Mucosa of descending colon (tissue), 3 donors: ENCODE measurements around the gene SERPINA3. TPM values are rescaled to one million over a fixed set of nuclear protein-coding genes. Genes with fewer than 3 reads are reported as not detected.
A peak's percentile ranks its signal among the peaks of the same experiment; 100 is the strongest.
"Not testable (repeated sequence)": the region's sequence is repeated elsewhere in the genome, so short reads cannot be mapped to it uniquely, and the experiment has no call there.

ENCODE experiments used
- ATAC-seq: fragments of 200-7000 bp; cut with Tn5 transposase; one replicate; pipeline ENCODE4 v1.9.1; 2020; ENCODE audit warnings: mild to moderate bottlenecking, moderate library complexity
- DNase-seq, 3 donors: peaks; one replicate each; pipeline ENCODE4 v3.0.0-alpha.2; 2020
- H3K36me3 ChIP-seq: fragments of 200-600 bp; one replicate; pipeline ENCODE4 v1.8.0; 2021; ENCODE audit warnings: low read depth, mild to moderate bottlenecking
- H3K4me1 ChIP-seq: fragments of 200-600 bp; one replicate; pipeline ENCODE4 v1.8.0; 2021; ENCODE audit warnings: low read depth, mild to moderate bottlenecking
- H3K4me3 ChIP-seq: fragments of 200-600 bp; one replicate; pipeline ENCODE4 v1.8.0; 2021; ENCODE audit warnings: mild to moderate bottlenecking
- H3K9me3 ChIP-seq: fragments of 200-600 bp; one replicate; pipeline ENCODE4 v1.8.0; 2021; ENCODE audit warnings: mild to moderate bottlenecking
- CTCF ChIP-seq: fragments of 200-600 bp; IDR thresholded peaks from one replicate; pipeline ENCODE4 v1.8.0; 2022; ENCODE audit warnings: antibody characterized with exemption, mild to moderate bottlenecking
- intact Hi-C, 2 donors: fragments of 100-400 bp; cut with DNase I in 1 of 2; cut with micrococcal nuclease in 1 of 2; formaldehyde crosslinking; loops; one replicate each; pipeline versions ENCODE4 v1.11.0 to v1.11.1; 2022; cut with DNase I, micrococcal nuclease
- total RNA-seq, 3 donors: library from RNA; stranded (reverse); fragmentation: NEBNext Ultra II Directional in 2 of 3; extraction: Animal tissue kit (Norgen Biotek cat#: 25700) in 2 of 3; gene quantifications; one replicate each; pipeline versions ENCODE4 v1.2.1 to v1.2.4, GENCODE V29; 2021 to 2023
- donor health status: DM: no; HTN: no; CAD: no; lungs with moderate emphysema.
- donor health status: DM: no; HTN: no; CAD: no.
- donor health status: DM: no; HTN: yes; CAD: no.

Gene SERPINA3
- total RNA-seq, 3 donors from 2014 or later = 3.1 to 43.9 (median 41.3) TPM

DNA sequence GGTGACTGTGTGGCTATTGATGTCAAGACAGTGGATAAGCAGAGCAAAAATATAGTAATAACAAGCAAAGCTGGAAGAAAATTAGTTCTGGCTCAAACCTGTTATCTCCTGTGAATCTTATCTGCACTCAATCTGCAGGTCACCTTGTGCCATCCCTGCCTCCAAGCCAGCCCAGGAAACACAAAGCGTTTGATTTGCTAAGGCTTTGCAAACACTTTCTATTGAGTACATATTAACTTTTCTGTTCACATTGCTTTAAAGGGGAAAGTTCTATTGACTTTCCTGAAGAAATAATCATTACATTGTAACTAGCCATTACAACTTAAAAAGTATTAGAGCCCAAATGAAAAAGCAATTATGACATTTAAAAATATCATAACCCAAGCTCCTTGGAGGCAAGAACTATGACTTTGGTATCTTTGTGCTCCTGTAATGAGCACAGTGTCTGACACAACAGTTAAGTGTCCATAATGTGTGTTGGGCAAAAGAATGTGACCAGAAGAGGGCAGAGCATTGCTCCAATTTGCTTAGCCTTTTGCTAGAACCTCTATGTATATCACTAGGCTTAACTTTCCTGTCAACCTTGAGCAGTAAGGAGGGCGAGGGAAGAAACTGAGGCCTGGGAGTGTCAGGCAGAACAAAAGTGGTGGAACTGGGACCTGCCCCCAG lies 24.7 kb downstream of the SERPINA3 start:
- no peak for DNase-seq
- no peak for ATAC-seq
- Histone ChIP-seq H3K9me3 (no peaks in the 10 kb centered on the region), H3K4me1 (no peaks in the 10 kb centered on the region), H3K36me3 (no peaks in the 10 kb centered on the region), H3K4me3 (no peak overlapping the region)
- intact Hi-C loops = no loop called here
- TF ChIP-seq CTCF = no peak

- DNase-seq, H3K9me3 ChIP-seq, ATAC-seq, H3K4me3 ChIP-seq, intact Hi-C loops, H3K4me1 ChIP-seq, H3K36me3 ChIP-seq: not testable (repeated sequence)
Measured at GRCh38 chr14:94637814-94638213, 25.6 kb downstream of the SERPINA3 start.

DNA sequence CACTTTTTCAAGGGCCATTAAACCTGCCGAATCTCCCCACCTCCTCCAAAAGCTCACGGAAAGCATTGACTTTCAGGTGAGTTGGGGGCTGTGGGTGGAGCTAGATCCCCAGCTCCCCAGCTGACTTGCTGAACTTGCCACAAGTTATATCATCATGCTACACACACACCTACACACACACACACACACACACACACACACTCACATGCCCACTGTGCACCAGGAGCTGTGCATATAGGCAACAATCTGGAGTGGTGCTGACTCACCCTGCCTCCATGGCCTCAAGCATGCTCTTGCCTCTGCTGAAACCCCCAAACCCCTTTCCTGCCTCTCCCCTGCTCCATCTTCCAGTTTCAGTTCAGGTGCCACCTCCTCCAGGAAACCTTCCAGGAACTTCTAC lies 26.1 kb downstream of the SERPINA3 start:
- Histone ChIP-seq H3K4me1 (no peaks in the 10 kb centered on the region), H3K36me3 (no peaks in the 10 kb centered on the region), H3K9me3 (no peaks in the 10 kb centered on the region), H3K4me3 (no peak overlapping the region)
- DNase-seq = no peak
- intact Hi-C loops = no loop called here
- no peak for TF ChIP-seq CTCF
- no peak for ATAC-seq

DNA sequence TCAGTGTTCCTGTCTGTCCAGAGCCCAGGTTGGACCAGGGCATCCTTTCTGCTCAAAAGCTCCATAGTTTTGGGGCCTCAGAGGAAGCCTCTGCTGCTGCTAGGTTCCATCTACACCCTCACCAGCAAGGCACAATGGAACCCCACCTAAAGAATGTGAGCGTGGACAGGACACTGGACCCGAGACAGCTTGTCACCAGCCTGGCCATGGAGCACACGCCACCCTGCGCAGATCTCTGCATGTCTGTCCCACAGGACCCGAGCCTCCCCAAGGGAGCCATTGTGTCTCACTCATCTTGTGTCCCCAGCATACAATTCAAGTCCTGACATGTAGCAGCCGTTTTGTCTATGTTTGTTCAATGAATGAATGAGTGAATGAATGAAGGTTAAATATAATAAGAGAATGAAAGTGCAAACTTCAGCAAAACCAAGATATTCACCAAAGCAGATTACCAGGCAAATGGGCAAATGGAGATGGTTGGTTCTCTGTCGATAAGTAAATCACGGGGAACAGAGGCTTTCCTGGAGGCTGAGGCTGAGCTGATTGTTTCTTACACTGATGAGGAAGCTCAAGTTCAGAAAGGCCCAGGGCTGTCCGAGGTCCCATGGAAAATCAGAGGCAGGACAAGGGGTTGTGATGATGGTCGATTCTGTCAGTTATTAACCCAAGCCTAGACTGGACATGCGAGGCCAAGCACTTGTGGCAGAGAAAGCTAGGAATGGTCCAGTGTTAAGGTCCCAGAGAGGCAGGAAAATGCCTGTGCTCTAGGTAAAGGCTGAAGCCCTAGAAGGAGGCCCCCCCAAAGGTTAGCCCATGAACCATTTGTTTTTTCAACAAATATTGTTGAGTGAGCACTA lies 27.0 kb downstream of the SERPINA3 start:
- DNase-seq (no peak), ATAC-seq (no peak)
- intact Hi-C loops = no loop called here

GRCh38 chr14:94640721-94641631 lies 28.8 kb downstream of the SERPINA3 start:
- no peak for DNase-seq
- no peak for TF ChIP-seq CTCF
- Histone ChIP-seq H3K36me3 (no peaks in the 10 kb centered on the region), H3K9me3 (no peaks in the 10 kb centered on the region), H3K4me3 (no peak overlapping the region), H3K4me1 (no peaks in the 10 kb centered on the region)
- ATAC-seq = peak; percentile 81
- intact Hi-C loops = no loop called here

More for the DNA sequence above, 27.0 kb downstream of the SERPINA3 start:
- H3K36me3 ChIP-seq = no peaks in the 10 kb centered on the region
- H3K4me3 ChIP-seq = no peak overlapping the region
- TF ChIP-seq CTCF = no peak
- H3K9me3 ChIP-seq = no peaks in the 10 kb centered on the region
- H3K4me1 ChIP-seq = no peaks in the 10 kb centered on the region
